HepG2 (cell line): ENCODE measurements around the gene DSC2. TPM values are rescaled to one million over a fixed set of nuclear protein-coding genes. Genes with fewer than 3 reads are reported as not detected.

ENCODE experiments used
- ASH2L ChIP-seq: fragments of 300-600, 200-600 bp; sonication (generic); IDR thresholded peaks from 2 replicates; pipeline ENCODE4 v1.7.0; 2017; ENCODE audit warnings: low read depth, mild to moderate bottlenecking, moderate library complexity, mixed read lengths, low read length; ENCODE audit not compliant: insufficient read length
- CCDC6 ChIP-seq: sonication (generic); formaldehyde crosslinking; IDR thresholded peaks from 2 replicates; pipeline ENCODE4 v1.8.1; 2022; ENCODE audit warnings: mild to moderate bottlenecking, missing genetic modification reagents, moderate library complexity
- DNMT3B ChIP-seq: conservative IDR thresholded peaks from 2 replicates; pipeline ENCODE4 v1.6.1; 2016; ENCODE audit warnings: missing biosample characterization, control low read depth
- E2F5 ChIP-seq: sonication (generic); formaldehyde crosslinking; conservative IDR thresholded peaks from 2 replicates; pipeline ENCODE4 v1.4.0; 2020; ENCODE audit warnings: missing genetic modification reagents
- FOXA1 ChIP-seq, 2 experiments: fragments of 450-650 bp in 1 of 2; sonication (generic) in 1 of 2; formaldehyde crosslinking in 1 of 2; IDR thresholded peaks; 2 replicates each; pipeline versions ENCODE4 v1.4.0 to v1.6.1; 2016 to 2020; ENCODE audit warnings: missing genetic modification reagents in 1 of 2
- FOXP1 ChIP-seq, 2 experiments: fragments of 450-650 bp in 1 of 2; IDR thresholded peaks; 2 replicates each; pipeline ENCODE4 v1.6.1; 2017 to 2018; ENCODE audit warnings: antibody characterized with exemption in 1 of 2
- LCORL ChIP-seq, 2 experiments: fragments of 450-650 bp in 1 of 2; sonication (generic) in 1 of 2; formaldehyde crosslinking in 1 of 2; IDR thresholded peaks; 2 replicates each; pipeline versions ENCODE4 v1.5.0 to v1.6.1; 2017 to 2020; ENCODE audit warnings: antibody characterized with exemption in 1 of 2, missing genetic modification reagents in 1 of 2
- MED8 ChIP-seq: sonication (generic); formaldehyde crosslinking; IDR thresholded peaks from 2 replicates; pipeline ENCODE4 v1.8.1; 2023; ENCODE audit warnings: mild to moderate bottlenecking, missing genetic modification reagents; ENCODE audit not compliant: insufficient replicate concordance
- MEIS1 ChIP-seq: sonication (generic); formaldehyde crosslinking; IDR thresholded peaks from 2 replicates; pipeline ENCODE4 v1.9.0; 2021; ENCODE audit warnings: mild to moderate bottlenecking, missing genetic modification reagents, moderate library complexity, borderline replicate concordance
- NCOA5 ChIP-seq: sonication (generic); formaldehyde crosslinking; IDR thresholded peaks from 2 replicates; pipeline ENCODE4 v1.4.0; 2020; ENCODE audit warnings: missing genetic modification reagents
- PHF20 ChIP-seq: sonication (generic); formaldehyde crosslinking; IDR thresholded peaks from 2 replicates; pipeline ENCODE4 v1.5.0; 2020; ENCODE audit warnings: mild to moderate bottlenecking, missing genetic modification reagents
- POLR2A ChIP-seq, 2 experiments: IDR thresholded peaks; 2 replicates each; pipeline ENCODE4 v1.6.1; 2011; ENCODE audit warnings: low read depth in 2 of 2, low read length in 2 of 2, mild to moderate bottlenecking in 1 of 2, moderate library complexity in 1 of 2; ENCODE audit not compliant: insufficient read depth in 1 of 2
- SMYD3 ChIP-seq: sonication (generic); formaldehyde crosslinking; IDR thresholded peaks from 2 replicates; pipeline ENCODE4 v1.8.1; 2023; ENCODE audit warnings: mild to moderate bottlenecking, missing genetic modification reagents
- SP1 ChIP-seq, 2 experiments: fragments of 450-650 bp in 1 of 2; sonication (generic) in 1 of 2; formaldehyde crosslinking in 1 of 2; IDR thresholded peaks; 2 replicates each; pipeline versions ENCODE4 v1.4.0 to v1.6.1; 2016 to 2020; ENCODE audit warnings: missing genetic modification reagents in 1 of 2
- TCF7L2 ChIP-seq: IDR thresholded peaks from 2 replicates; pipeline ENCODE4 v1.6.1; 2011; ENCODE audit warnings: mild to moderate bottlenecking, low read depth, low read length, moderate library complexity
- TRIM24 ChIP-seq: sonication (generic); formaldehyde crosslinking; IDR thresholded peaks from 2 replicates; pipeline ENCODE4 v1.8.0; 2022; ENCODE audit warnings: mild to moderate bottlenecking, missing genetic modification reagents
- ZBTB26 ChIP-seq: IDR thresholded peaks from 2 replicates; pipeline ENCODE4 v1.6.1; 2016; ENCODE audit warnings: missing compliant biosample characterization, missing genetic modification reagents, borderline replicate concordance
- ZBTB37 ChIP-seq: sonication (generic); formaldehyde crosslinking; IDR thresholded peaks from 2 replicates; pipeline ENCODE4 v1.4.0; 2020; ENCODE audit warnings: mild to moderate bottlenecking, missing genetic modification reagents
- ZBTB7B ChIP-seq: sonication (generic); formaldehyde crosslinking; IDR thresholded peaks from 2 replicates; pipeline ENCODE4 v1.4.0; 2020; ENCODE audit warnings: missing genetic modification reagents
- ZNF547 ChIP-seq: sonication (generic); formaldehyde crosslinking; IDR thresholded peaks from 2 replicates; pipeline ENCODE4 v1.5.1; 2020; ENCODE audit warnings: mild to moderate bottlenecking, missing genetic modification reagents
- ZNF607 ChIP-seq: sonication (generic); formaldehyde crosslinking; IDR thresholded peaks from 2 replicates; pipeline ENCODE4 v1.5.1; 2020; ENCODE audit warnings: missing genetic modification reagents, mild to moderate bottlenecking, borderline replicate concordance
- ZNF878 ChIP-seq: sonication (generic); formaldehyde crosslinking; IDR thresholded peaks from 2 replicates; pipeline ENCODE4 v1.8.1; 2023; ENCODE audit warnings: mild to moderate bottlenecking, missing genetic modification reagents, moderate library complexity
- ZUFSP ChIP-seq: sonication (generic); formaldehyde crosslinking; IDR thresholded peaks from 2 replicates; pipeline ENCODE4 v1.9.0; 2021; ENCODE audit warnings: missing genetic modification reagents, mild to moderate bottlenecking, borderline replicate concordance
- polyA plus RNA-seq, 8 experiments: library from polyadenylated mRNA; depleted of rRNA in 3 of 8; stranded (reverse) in 7 of 8; unstranded in 1 of 8; fragments of >200 nt; fragmentation: Illumina TruSeq in 4 of 8; extraction: Trizol in 4 of 8; gene quantifications; 2 replicates each; pipeline versions ENCODE4 v1.2.1 to v1.2.3, GENCODE V29; 2011 to 2016; ENCODE audit warnings: low read depth in 4 of 8, missing spikeins in 1 of 8, mixed read lengths in 1 of 8; ENCODE audit not compliant: insufficient read depth in 1 of 8
- total RNA-seq, 5 experiments: library from RNA; depleted of rRNA; stranded (reverse); fragments of >200 nt; fragmentation: Illumina TruSeq; extraction: Trizol; gene quantifications; 2 replicates each; pipeline ENCODE4 v1.2.3, GENCODE V29; 2016; ENCODE audit warnings: low read depth in 1 of 5

DSC2 gene
- total and polyA plus RNA-seq, 2 of the 13 experiments (the other 11 are each of a cell fraction or from before 2014, with no cell fraction given) = 7.2 to 24.9 TPM

- TF ChIP-seq SP1 (IDR thresholded peaks at IDR 0.05) (no peak), SP1 (CRISPR knock-in tag; IDR thresholded peaks at IDR 0.05) (no peak), ZNF878 (CRISPR knock-in tag) (no peak), LCORL (IDR thresholded peaks at IDR 0.05) (no peak), LCORL (CRISPR knock-in tag; IDR thresholded peaks at IDR 0.05) (peak; percentile 52; the same call in 1 of the 2 replicates), ASH2L (peak; percentile 44), PHF20 (CRISPR knock-in tag) (peak; percentile 36; the same call in 1 of the 2 replicates), ZBTB7B (CRISPR knock-in tag) (no peak), ZBTB37 (no peak), MEIS1 (CRISPR knock-in tag) (0 out of 2 replicates have a peak, but pooled peaks have one; percentile 35), ZNF547 (CRISPR knock-in tag) (no peak; the same call in 1 of the 2 replicates), POLR2A (IDR thresholded peaks at IDR 0.05; ENCODE audit: insufficient read depth in 1 of 2, low read depth in 2 of 2, low read length in 2 of 2) (peak; percentile 67 to 72), FOXA1 (IDR thresholded peaks at IDR 0.05) (no peak), FOXA1 (CRISPR knock-in tag; IDR thresholded peaks at IDR 0.05) (peak; percentile 55; the same call in 1 of the 2 replicates), TRIM24 (CRISPR knock-in tag) (no peak), DNMT3B (CRISPR knock-in tag) (no peak), E2F5 (CRISPR knock-in tag) (no peak), ZNF607 (CRISPR knock-in tag) (no peak; the same call in 1 of the 2 replicates), TCF7L2 (no peak), FOXP1 (IDR thresholded peaks at IDR 0.05) (no peak), FOXP1 (CRISPR knock-in tag; IDR thresholded peaks at IDR 0.05) (no peak), SMYD3 (CRISPR knock-in tag) (no peak), ZUFSP (CRISPR knock-in tag) (no peak), MED8 (no peak), ZBTB26 (no peak), CCDC6 (no peak), NCOA5 (CRISPR knock-in tag) (no peak)
These were observed 817 bp downstream of the DSC2 start (continued) for GRCh38 chr18:31101183-31102024.
